NCI-H2171 treated with DMSO at 0.1 percent for 48 hours (cell line): ENCODE measurements around the gene DHRSX.
"Not testable (repeated sequence)": the region's sequence is repeated elsewhere in the genome, so short reads cannot be mapped to it uniquely, and the experiment has no call there.

Experiments
- DNase-seq: peaks from one replicate; lab custom pipeline; 2025; lab: John Stamatoyannopoulos, UW

DHRSX gene

GRCh38 chrX:2395261-2395992 is 105.3 kb downstream of the DHRSX start:
- DNase-seq = no peak

- DNase-seq = no peak
Measured at GRCh38 chrX:2391869-2392606, 108.7 kb downstream of the DHRSX start.

- DNase-seq = no peak
Measured at GRCh38 chrX:2390754-2391153, 110.0 kb downstream of the DHRSX start.

- not testable (repeated sequence) for DNase-seq
Measured at GRCh38 chrX:2389731-2390130, 111.0 kb downstream of the DHRSX start.

- DNase-seq = no peak
Measured at GRCh38 chrX:2389324-2389723, 111.5 kb downstream of the DHRSX start.

- no peak for DNase-seq
Measured at GRCh38 chrX:2388669-2389068, 112.1 kb downstream of the DHRSX start.

GRCh38 chrX:2387614-2388239 is 113.0 kb downstream of the DHRSX start:
- DNase-seq = no peak

- no peak for DNase-seq
Measured at GRCh38 chrX:2385224-2385623, 115.6 kb downstream of the DHRSX start.

GRCh38 chrX:2384486-2384885 is 116.3 kb downstream of the DHRSX start:
- no peak for DNase-seq

- DNase-seq = no peak
Measured at GRCh38 chrX:2383735-2384134, 117.0 kb downstream of the DHRSX start.

GRCh38 chrX:2383144-2383543 is 117.6 kb downstream of the DHRSX start:
- DNase-seq = no peak

GRCh38 chrX:2382433-2383048 is 118.2 kb downstream of the DHRSX start:
- not testable (repeated sequence) for DNase-seq

GRCh38 chrX:2376166-2376565 is 124.6 kb downstream of the DHRSX start:
- no peak for DNase-seq

- DNase-seq = no peak
Measured at GRCh38 chrX:2374086-2374485, 126.7 kb downstream of the DHRSX start.

GRCh38 chrX:2373615-2374014 is 127.2 kb downstream of the DHRSX start:
- no peak for DNase-seq

GRCh38 chrX:2371026-2371711 is 129.6 kb downstream of the DHRSX start:
- DNase-seq = no peak

- DNase-seq = no peak
Measured at GRCh38 chrX:2370456-2370855, 130.3 kb downstream of the DHRSX start.

- no peak for DNase-seq
Measured at GRCh38 chrX:2369206-2369605, 131.6 kb downstream of the DHRSX start.

GRCh38 chrX:2360731-2361130 is 140.0 kb downstream of the DHRSX start:
- no peak for DNase-seq

- not testable (repeated sequence) for DNase-seq
Measured at GRCh38 chrX:2359522-2359921, 141.3 kb downstream of the DHRSX start.

- DNase-seq = no peak
Measured at GRCh38 chrX:2351999-2352995, 148.5 kb downstream of the DHRSX start.
